Cortex of kidney (tissue), 1 donor: ENCODE results near the gene SPNS2.
"Not testable (repeated sequence)": the region's sequence is repeated elsewhere in the genome, so short reads cannot be mapped to it uniquely, and the experiment has no call there.

Source experiments
- DNase-seq: peaks from one replicate; lab custom pipeline; 2025; lab: John Stamatoyannopoulos, UW

SPNS2 gene

DNA sequence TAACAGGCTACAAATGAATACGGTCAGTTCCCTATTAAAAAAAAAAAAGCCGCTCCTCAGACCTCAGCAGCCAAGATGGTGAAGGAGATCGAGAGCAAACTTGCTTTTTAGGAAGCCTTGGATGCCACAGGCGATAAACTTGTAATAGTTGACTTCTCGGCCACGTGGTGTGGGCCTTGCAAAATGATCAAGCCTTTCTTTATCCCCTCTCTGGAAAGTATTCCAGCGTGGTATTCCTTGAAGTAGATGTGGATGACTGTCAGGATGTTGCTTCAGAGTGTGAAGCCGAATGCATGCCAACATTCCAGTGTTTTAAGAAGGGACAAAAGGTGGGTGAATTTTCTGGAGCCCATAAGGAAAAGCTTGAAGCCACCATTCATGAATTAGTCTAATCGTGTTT is 73.5 kb downstream of the SPNS2 start:
- DNase-seq = no peak

DNA sequence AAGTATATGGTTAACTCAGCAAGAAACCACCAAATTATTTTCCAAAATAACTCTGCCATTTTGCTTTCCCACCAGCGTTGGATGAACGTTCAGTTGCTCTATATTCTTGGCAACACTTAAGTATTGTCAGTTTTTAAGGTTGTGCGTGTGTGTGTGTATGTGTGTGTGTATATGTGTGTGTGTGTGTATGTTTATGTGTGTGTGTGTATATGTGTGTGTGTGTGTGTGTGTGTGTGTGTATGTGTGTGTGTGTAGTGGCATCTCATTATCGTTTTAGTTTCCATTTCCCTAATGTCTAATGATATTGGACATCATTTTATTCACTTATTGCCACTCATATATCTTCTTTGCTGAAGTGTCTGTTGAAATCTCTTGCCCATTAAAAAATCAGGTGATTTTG is 74.4 kb downstream of the SPNS2 start:
- DNase-seq = no peak

DNA sequence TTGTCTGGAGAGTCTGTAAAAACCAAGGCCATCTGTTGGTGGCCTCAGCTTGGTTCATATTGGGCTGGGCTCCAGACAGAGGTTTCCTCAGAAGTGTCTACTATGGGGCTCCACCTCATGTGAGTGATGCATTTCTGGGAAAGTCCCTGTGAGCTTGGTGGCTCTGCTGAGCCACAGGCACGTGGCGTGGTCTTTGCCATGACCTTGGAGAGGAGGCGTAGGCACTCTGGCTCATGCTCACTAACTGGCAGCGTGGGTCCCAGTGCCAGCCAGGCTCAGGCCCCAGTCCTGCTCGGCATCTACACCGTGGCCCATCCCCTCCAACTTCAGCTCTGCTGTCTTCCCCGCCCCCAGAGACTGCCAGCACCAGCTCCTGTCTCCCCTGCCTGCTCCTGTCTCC is 75.0 kb downstream of the SPNS2 start:
- no peak for DNase-seq

DNA sequence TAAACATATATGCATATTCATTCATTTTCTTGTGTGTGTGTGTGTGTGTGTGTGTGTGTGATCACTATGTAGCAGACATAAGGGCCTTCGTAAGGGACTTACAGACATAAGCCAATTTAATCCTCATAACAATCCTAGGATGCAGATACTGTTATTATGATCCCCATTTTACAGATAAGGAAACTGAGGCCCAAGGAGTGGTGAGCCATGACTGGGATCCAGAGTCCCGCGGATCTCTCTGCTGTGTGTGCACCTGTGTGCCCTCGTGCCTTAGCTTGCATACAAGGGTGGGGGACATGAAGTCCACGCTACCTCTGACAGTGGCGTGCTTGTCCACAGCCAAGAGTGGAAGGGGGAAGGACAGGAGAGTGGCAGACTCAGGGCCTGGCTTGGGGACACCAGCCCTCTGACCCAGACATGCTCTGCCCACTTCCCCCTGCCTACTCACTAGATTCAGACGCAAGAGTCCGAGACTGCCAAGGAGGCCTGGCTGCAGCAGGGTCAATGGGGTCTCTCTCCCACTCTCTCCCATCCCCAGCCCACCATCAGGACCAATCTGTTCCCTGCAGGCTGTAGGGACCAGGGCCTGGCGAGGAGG is 75.9 kb downstream of the SPNS2 start:
- DNase-seq = no peak

DNA sequence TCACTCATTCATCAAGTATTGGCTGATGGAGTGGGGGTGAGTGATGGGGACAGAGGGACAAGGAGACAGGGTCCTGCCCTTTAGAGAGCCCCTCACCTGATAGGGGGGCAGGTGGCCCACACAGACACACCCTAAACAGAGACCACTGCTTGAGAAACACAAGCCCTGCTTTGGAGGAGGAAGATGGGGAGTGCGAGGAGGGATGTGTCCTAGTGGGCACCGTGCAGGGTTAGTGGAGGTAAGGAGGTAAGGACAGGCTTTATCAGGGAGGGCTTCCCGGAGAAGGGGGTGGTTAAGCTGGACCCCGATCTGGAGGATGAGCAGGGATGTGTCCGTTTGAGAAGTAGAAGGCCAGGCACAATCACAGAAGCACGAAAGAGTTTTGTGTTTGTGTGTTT is 77.5 kb downstream of the SPNS2 start:
- no peak for DNase-seq

DNA sequence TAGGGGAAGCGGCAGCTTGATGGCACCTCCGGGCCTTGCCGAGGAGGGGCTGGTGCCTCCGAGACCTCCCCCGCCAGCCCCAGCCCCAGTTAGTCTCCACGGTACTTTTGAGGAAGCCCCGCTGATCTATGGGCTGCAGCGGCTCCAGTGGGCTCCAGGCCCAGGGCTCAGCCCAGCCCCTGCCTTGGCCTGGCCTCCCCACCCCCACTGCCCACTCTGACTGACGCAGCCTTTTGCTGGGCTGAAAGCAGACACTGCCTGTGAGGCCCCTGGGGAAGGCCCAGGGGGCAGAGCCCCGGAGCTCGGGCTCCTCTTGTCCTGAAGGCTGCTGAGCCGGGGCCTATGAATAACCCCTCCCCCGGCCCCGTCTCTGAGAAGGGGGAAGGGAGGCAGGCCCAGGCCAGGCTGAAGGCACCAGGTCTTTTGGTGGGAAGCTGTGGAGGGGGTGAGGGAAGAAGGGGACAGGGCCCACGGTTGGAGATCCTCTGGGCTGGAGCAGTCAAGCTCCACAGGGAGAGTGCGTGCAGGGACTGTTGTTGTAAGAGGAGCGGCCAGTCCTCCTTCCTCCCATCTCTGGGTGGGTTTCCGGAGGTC is 78.1 kb downstream of the SPNS2 start:
- DNase-seq = no peak

DNA sequence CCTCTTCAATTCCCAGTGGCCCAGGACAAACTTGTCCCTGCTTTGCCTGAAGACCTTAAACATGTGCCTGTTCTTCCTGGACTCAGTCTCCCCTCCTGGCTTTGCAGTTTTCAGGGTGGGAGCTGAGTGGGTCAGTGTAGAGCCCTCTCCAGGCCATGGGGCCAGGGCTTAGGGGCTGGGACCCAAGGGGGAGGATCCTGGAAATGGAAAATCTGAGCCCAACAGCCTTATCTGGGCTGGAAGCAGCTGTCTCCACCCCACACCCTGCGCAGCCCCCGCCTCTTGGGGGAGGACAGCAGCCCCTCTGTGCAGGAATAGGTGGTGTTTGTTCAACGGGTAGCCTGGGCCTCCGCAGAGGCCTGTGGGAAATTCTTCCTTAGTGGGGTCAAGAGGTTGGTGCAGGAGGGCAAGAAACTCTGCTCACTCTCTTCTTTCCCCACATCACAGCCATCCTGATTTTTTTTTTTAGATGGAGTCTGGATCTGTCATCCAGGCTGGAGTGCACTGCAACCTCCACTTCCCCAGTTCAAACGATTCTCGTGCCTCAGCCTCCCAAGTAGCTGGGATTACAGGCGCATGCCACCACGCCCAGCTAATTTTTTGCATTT is 78.8 kb downstream of the SPNS2 start:
- no peak for DNase-seq

DNA sequence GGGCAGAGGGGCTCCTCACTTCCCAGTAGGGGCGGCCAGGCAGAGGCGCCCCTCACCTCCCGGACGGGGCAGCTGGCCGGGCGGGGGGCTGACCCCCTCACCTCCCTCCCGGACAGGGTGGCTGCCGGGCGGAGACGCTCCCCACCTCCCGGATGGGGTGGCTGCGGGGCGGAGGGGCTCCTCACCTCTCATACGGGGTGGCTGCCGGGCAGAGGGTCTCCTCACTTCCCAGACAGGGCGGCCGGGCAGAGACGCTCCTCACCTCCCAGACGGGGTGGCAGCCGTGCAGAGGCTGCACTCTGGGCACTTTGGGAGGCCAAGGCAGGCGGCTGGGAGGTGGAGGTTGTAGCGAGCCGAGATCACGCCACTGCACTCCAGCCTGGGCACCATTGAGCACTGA is 79.7 kb downstream of the SPNS2 start:
- not testable (repeated sequence) for DNase-seq

DNA sequence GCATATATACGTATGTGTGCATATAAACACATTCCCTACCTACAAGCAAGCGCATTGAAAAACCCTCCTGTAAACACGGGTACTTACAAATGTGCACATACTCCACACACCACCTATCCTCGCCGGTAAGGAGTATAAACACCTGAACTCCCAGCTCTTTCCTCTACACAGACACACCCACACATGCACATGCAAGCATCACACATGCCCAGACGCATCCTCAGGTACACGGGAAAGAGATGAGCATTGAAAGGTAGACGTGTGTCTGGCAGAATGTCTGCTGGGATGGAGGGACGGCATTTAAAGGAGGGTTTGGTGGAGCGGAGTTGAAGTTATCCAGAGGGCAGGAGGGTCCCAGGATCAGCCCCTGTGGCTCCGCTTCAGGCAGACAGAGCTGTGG is 81.0 kb downstream of the SPNS2 start:
- DNase-seq = no peak

DNA sequence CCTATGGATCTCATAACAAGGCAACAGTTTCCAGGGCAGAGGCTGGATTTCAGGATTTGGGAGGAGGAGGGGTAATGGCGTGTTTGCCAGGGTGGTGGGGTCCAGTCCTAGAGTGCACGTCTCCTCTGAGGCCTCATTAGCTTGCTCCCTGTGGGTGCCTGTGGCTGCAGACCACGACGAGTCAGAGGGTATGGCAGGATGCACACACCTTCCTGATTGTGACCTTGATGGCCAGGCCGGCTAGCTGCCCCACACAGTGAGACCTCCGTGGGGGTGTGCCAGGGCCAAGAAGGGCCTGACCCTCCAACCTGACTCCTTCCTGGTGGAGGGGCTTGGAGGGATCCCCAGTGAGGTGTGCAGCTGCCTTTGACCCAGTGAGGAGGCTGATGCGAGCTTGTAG is 81.6 kb downstream of the SPNS2 start:
- DNase-seq = no peak

DNA sequence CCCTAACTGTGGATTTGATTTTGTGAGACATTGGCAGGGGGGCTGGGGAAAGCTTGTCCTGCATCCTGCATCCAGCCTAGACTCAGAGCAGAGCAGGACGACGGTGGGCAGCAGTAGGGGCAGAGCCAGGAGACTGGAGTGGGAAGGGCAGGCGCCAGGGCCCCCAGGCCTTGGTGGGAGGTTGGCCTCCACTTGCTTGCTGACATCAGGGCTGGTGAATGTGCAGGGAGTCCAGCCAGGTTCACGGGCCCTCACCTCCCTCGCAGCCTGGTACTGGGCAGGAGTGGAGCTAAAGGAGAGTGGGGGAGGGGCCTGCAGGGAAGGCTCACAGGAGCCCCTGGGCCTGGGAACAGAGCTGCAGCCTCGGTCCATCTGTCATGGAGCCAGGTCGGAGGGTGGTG is 83.4 kb downstream of the SPNS2 start:
- DNase-seq = no peak

DNA sequence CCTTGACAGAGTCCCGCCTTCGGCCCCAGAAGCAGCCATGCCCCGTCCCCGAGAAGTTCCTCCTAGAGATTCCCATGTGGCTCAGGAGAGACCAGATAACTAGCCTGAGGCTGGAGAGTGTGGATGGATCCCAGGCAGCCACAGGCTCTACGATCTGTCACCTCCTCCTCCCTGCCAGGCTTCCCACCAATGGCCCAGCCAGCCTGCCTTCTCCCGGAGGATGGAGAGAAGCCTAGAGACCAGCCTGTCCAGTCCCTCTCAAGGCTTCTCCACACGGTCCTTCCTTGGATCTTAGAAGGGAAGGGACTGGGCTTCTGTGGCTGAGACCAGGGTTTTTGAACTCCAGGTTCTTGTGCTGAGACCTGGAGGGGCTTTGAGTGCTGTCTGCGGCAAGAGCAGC is 84.0 kb downstream of the SPNS2 start:
- no peak for DNase-seq

DNA sequence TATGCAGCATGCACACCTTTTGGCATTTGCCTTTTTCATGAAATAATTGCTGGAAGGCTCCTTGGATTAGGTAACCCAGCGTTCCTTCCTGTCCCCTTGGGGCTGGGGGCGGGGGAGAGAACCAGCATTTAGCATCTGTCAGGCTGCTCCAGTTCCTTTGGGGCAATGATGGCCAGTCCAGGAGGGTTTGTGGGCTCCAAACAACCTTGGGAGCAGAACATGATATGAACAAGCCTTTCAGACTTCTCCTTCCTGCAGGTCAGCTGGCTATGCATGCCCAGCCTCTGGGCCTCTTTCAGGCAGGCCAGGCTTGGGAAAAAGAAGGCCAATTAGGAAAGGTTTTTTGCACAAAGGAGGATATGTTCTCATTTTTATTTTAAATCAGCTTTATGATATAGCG is 84.5 kb downstream of the SPNS2 start:
- no peak for DNase-seq

DNA sequence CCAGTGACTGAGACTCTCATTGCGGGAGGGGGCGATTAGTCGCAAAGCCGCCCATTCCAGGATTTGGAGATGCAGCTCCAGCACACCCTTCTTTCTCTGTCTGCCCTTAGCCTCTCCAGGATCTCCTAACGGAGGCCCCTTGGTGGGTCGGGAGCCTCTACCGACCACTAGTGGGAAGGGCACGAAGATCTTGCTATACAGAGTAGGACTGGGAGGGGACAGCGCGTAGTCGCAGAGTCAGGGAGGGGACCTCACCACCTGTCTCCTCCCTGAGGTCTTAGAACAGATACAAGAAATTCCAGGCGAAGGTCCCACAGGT is 85.1 kb downstream of the SPNS2 start:
- no peak for DNase-seq

DNA sequence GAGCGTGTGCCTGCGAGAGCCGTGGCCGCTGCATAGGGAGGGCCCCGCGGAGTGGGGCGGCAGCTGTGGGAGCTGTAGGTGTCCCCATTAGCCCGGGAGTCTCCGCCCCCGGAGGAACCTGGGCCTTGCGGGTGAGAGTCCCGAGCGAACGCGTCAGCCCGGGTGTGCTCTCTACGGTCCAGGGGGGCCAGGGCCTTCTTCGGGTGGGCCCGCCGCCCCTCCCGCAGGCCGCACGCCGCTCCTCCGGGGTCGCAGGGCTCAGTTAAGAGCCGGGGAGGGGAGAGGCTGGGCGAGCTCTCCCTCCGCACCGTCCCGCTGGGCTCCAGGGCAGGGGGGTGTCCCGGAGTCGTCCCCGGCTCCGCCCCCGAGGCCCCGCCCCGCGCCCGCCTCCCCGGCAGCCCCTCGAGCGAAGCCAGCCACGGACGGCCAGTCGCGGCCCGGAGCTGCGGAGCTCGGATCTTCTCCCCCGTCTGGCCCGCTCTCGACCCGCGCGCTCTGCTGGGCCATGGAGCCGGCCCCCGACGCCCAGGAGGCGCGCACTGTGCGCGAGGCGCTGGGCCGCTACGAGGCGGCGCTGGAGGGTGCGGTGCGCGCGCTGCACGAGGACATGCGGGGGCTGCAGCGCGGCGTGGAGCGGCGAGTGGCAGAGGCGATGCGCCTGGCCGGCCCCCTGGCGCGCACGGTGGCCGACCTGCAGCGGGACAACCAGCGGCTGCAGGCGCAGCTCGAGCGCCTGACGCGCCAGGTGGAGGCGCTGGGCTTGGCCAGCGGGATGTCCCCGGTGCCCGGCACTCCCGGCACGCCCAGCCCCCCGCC is 85.6 kb downstream of the SPNS2 start, which contains the start of gene SMTNL2:
SMTNL2 (plus strand) TSS at position 429 of the 816 bp plus-strand sequence; CDS start at position 506, 77 bp downstream.
- DNase-seq = no peak

DNA sequence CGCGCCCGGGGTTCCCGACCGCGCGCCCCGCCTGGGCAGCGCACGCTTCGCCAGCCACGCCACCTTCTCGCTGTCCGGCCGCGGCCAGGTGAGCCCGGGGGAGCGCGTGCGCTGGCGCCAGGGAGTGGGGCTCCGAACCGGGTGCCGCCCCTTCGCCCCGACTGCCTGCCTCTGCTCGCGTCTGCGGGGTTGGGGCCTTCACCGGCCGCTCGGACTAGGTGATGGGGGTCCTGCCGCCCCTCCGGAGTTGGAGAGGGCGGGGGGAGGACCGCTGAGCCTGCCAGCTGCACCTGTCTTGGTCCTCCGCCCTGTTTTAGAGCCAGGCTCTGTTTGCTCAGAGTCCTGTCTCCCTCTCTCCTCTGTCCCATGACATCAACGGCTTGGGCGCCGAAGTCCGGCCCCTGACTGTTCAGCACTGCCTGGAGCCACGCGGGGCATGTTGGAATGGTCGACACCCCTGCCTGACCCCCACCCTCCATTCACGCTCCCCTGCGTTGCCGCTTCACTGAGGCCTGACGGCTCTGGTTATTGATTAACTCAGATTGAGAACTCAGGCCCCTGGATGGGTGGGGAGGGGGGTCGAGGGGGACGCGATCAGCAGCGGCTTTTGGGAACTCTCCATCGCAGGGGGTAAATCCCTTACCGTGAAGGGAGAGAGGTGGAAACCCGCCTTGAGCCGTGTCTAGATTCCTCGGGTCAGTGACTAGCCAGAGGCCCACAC is 86.4 kb downstream of the SPNS2 start:
- DNase-seq = no peak

DNA sequence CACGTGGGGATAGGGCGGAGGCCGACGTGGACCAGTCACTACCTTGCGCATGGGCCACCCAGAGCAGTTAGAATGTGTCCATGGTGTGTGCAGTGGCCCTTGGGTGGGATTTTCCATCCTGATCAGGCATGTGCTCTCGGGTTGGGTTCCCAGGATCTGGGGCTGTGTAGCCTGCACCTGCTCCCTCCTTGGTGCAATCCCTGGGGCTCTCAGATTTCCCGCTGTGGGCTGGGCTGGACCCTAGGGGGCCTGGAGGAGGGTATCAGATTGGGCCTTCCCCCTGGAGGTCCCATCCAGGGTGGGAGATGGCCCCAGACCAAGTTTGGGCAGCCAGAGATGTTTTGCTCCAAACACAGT is 86.9 kb downstream of the SPNS2 start:
- DNase-seq = no peak

DNA sequence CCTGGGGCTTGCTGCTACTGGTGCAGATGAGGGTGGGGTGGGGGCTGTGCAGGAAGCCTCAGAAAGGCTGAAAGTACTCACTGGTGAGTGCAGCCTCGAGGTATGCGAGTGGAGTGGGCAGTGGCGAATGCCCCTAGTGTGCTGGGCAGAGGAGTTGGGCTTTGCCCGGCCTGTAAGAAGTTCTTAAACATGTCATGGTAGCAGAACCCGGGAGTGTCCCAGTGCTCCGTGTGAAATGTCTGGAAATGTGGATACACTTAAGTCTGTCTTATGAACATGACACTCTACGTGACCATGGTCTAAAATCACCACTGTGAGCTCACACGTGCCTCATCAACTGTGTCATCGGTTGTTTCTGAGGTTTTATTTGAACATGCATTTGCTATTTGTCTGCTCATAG is 87.4 kb downstream of the SPNS2 start:
- DNase-seq = no peak

DNA sequence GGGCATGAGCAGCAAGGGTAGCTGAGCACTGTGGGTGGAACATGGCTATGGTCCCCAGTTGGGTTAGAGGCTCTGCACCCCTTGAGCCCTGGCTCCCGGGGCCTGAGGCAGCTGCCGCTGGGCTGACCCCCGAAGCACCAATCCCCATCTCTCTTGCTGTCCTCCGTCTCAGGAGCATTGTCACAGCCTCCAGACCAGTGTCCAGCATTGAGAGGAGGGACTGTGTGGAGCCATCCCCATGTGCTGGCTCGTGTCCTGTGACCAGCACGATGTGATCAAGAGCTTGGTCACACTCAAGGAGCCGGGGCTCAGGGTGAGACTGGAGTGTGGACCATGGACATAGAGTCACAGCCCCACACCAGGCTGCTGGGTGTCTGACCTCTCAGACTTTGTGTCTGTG is 88.5 kb downstream of the SPNS2 start:
- no peak for DNase-seq

DNA sequence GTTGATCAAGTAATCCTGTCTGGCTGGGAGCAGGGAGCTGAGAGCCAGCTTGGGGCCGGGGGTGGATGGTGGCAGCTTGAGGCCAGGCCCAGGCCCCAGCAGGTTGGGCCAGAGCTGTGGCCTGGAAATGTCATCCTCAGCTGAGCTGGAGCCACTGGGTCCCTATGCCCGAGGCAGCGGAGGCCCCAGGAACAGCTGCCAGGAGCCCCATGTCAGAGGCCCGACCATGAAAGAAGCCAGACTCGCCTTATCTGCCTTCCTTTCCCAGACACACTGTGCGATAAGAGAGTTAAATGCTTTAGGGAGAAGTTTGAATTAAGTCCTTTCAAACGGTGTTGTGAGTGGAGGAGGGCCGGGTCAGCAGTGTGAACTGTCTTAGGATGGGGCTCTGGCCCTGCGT is 89.1 kb downstream of the SPNS2 start:
- DNase-seq = no peak

DNA sequence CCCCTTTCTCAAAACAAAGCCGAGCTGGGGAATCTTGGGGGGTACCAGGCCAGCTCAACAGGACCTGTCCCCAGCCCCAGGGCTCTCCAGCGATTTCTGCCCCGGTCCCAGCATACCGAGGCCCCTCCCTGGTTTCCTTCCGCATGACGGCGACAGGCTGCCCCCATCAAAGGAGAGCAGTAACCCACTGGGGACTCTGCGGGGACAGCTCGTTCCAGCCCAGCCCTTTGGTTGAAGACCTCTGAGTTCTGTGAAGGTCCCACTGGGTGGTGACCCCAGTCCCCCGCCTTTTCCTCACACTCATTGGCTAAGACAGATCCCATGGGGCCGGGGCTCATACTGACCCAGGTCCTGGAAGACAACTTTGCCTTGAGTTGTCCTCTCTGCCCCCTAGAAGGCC is 89.7 kb downstream of the SPNS2 start:
- no peak for DNase-seq
